Midbrain (tissue), 1 donor: Measurements from ENCODE around the gene DSCAML1.

Experiments used
- DNase-seq: peaks from one replicate; lab custom pipeline; 2025; lab: John Stamatoyannopoulos, UW

DSCAML1 gene

GRCh38 chr11:117697319-117697718, 99.7 kb downstream of the DSCAML1 start:
- no peak for DNase-seq

- no peak for DNase-seq
Measured at GRCh38 chr11:117696540-117696939, 100.5 kb downstream of the DSCAML1 start.

GRCh38 chr11:117693344-117693743, 103.7 kb downstream of the DSCAML1 start:
- DNase-seq: no peak

DNA sequence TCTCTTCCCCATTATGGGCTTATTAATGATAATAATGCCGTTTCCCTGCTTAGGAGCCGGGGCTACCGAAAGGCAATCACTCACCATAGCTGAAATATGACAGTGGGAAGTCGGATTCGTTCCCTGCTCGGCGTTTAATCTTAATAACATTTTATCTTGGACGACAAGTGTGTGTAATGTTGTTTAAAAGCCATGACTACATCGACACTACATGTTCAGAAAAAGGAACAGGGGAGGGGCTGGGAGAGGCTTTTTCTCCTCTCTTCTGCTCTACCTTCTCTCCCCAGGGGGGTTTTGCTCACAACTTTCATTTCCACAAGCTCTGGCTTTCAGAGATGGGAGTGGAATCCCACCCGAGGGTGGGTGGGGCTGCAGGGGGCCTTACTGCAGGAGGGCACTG, 105.5 kb downstream of the DSCAML1 start:
- DNase-seq: no peak

- DNase-seq: no peak
Measured at GRCh38 chr11:117691218-117691514, 105.8 kb downstream of the DSCAML1 start.

GRCh38 chr11:117690484-117691217, 106.4 kb downstream of the DSCAML1 start:
- no peak for DNase-seq

DNA sequence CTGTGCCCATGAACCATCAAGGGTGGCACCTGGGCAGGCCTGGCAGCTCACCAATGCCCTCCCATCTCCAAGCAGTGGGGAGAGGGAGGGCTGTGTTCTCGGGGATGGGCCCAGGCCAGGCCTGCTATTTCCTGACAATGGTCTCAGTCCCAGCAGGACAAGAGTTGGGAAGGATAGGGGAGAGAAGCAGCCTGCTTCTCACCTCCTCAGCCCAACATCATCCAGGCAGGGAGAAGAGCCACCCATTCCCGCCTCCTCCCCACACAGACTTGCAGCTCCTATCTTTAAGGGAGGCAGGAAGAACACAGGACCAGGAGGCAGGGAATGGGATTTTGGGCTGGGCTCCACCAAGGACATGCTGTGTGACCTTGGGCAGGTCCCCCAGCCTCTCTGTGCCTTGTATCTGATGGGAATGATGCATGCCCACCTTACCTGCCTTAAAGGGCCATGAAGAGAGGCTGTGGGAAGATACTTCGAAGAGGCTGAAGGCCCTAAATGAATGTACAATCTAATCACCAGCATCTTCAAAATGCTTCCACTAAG, 108.7 kb downstream of the DSCAML1 start:
- no peak for DNase-seq

DNA sequence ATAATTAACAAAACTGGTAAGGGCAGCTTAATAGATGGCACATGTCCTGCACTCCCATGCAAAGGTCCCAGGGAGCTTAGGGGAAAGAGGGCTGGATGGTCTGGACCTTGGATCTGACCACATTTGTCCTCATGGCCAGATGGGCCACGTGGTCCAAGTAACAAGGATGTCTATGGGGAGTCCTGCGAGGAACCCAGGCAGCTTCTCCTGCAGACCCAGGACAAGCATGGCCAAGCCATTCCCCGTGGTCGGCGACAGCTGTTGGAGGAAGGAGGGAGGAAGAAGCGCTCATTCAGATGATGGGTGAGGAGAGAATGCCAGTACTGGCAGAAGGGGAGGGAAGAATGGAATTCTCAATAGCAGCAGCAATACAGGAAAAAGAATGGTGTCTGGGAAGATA, 109.2 kb downstream of the DSCAML1 start:
- no peak for DNase-seq

GRCh38 chr11:117686711-117687110, 110.3 kb downstream of the DSCAML1 start:
- no peak for DNase-seq

- DNase-seq: no peak
Measured at GRCh38 chr11:117685566-117685965, 111.5 kb downstream of the DSCAML1 start.

- DNase-seq: no peak
Measured at GRCh38 chr11:117684731-117685130, 112.3 kb downstream of the DSCAML1 start.

- no peak for DNase-seq
Measured at GRCh38 chr11:117684111-117684510, 112.9 kb downstream of the DSCAML1 start.

DNA sequence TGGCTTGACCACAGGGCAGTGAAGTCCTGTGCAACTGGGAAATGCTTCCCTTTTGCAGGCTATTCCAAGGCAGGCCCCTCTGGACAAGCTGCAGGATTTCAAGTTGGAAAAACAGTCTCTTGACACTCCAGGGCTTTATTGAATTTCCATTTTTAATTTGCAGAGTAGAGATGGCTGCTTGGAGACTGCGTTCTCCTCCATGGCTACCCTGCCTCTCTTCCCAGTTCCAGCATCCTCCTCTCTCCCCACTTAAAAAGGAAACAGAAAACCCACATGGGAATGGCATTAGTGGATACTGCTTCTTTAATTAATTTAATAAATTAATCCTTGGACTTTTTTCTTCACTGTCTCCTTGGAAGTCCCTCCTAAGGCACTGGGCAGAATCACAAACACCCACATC, 115.6 kb downstream of the DSCAML1 start:
- DNase-seq: no peak

- DNase-seq: no peak
Measured at GRCh38 chr11:117679461-117679860, 117.6 kb downstream of the DSCAML1 start.

GRCh38 chr11:117678658-117679406, 118.2 kb downstream of the DSCAML1 start:
- DNase-seq: peak; percentile 80

DNA sequence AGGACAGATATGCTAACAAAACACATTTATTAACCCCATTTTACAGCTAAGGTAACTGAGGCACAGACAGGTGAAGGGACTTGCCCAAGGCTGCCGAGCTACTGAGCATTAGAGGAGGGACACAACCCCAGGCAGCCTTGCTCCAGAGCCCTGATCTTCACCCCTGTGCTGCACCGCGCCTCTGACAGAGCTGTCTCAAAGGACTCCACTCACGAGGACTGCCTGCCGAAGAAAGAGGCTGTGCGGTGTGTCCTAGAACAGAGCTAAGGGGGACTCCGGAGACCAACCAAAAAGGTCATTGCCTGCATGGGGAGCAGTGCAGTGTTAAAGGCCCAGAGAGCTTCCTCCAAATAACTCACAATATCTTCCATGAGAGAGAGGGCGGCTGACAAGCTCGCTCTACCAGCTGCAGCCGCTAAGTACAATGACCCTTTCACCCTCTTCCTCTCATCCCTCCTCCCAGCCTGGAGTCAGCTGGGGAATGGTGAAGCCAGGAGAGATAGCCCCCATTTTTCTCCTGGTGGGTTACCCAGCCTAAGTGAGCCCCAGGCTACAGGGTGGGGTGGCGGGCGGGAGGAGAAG, 119.2 kb downstream of the DSCAML1 start:
- DNase-seq: peak; percentile 69

DNA sequence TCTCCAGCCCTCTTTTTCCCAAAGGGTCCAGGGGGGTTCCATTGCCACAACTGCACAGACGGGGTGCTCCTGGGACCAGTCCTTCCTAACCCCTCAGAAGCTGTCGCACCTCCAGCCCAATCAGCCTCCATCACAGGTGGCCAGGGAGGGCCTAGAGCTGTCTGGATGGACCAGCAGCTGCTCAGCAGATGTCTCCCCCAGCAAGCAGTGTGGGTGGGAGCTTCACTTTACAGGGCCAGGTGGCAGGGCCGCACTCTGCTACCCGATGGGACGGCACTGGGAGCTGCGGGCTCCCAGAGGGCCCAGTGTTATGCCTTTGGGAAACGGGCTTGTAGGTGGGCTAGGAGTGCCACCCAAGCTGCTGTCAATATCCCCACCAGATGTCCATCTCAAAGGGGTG, 120.5 kb downstream of the DSCAML1 start:
- DNase-seq: no peak

GRCh38 chr11:117673602-117674001, 123.4 kb downstream of the DSCAML1 start:
- DNase-seq: peak; percentile 73

GRCh38 chr11:117671370-117671769, 125.6 kb downstream of the DSCAML1 start:
- no peak for DNase-seq

DNA sequence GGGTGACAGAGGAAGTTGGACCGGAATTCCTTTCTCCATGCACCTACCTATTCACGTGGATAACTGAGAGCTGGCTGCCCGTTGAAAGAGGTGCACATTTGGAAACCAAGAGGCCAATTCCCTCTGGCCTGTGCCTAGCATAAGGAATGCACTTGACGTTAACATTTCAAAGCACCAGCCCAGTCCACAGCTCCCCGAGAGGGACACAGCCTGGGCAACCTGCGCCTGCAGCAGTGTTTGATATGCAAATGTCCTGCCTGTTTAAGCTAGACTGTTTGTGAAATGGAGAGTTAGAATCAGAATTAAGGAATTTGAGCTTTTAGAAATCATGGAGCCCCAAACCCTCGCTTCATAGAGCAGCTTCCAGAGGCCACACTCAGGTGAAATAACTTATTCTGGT, 126.1 kb downstream of the DSCAML1 start:
- no peak for DNase-seq

DNA sequence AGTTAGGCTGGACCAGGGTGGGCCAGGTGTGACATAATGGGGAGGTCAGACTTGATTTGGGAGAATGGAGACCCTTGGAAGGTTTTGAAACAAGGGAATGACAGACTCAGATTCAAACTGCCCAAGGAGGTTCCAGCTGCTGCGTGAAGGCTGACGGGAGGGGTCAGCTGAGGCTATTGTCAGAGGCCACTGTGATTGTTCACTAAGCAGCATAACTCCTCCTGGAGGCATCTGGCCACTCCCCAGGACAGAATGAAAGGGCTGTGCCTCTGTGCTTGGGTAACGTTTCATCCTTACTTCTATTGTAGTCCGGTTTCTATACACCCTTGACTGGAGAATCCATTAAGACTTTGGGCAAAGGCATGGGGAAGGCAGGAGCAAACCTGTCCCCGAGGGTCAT, 126.6 kb downstream of the DSCAML1 start:
- no peak for DNase-seq

DNA sequence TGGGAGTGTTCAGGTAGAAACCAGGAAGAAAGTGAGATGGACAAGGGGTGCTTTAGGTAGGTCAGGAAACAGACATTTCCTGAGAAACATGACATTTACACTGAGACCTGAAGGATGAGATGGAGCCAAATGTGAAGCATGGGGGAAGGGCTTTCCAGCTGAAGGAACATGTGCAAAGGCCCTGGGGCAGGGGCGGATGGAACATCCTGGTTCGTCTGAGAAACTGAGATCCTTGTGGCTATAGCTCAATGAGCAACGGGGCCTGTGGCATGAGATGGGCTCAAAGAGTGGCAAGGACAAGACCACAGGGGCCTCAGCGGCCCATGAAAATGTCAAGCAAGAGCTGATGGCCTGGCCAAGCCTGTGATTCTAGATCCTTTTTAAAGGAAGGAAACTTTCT, 127.4 kb downstream of the DSCAML1 start:
- DNase-seq: no peak

GRCh38 chr11:117669062-117669461, 128.0 kb downstream of the DSCAML1 start:
- DNase-seq: peak; percentile 30
